ENCODE results near the gene PRDX3.
A peak's percentile ranks its signal among the peaks of the same experiment; 100 is the strongest.

Gene PRDX3

DNA sequence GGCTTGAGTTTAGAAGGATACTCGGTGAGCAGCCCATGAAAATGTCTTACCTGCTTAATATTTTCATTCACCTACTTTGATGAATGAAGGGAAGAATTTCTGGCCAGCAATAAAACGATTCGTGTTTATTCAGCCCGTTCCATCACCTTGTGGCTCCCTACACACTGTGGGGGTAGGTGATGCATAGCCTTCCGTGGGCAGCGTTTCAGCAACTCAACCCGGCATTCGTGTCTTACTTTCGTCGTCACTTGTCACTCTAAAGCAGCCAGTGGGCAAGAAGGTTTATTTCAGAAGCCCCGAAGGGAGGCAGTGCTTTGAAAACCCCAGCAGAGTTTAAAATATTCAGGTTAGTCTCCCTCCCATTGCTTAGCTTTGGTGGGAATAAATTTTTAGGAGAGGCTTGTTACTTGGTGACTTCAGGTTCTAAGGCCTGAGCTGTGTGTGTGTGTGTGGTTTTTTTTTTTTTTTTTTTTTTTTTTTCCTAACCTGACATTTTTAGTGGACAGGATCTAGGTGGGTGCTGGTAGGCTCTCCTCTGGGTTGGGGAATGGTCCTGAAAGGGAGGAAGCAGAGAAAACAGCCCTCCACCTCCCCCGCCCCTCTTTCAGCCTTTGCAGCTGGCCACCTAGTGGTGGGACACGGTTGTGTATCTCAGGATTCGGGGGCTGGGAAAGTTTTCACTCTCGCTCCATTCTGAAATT lies 30.6 kb upstream of the PRDX3 start:
- peak; percentile 82 for DNase-seq
- Mint-ChIP-seq H3K4me3 (peak overlapping the region; percentile 98), H3K4me1 (peaks cover 64% of the 10 kb centered on the region), H3K27me3 (ENCODE audit: low read depth, poor library complexity) (peaks cover 9% of the 10 kb centered on the region), H3K9me3 (no peaks in the 10 kb centered on the region), H3K27ac (peak overlapping the region; percentile 70), H3K36me3 (ENCODE audit: low read depth) (no peaks in the 10 kb centered on the region)
- TF ChIP-seq, protein P1, sequence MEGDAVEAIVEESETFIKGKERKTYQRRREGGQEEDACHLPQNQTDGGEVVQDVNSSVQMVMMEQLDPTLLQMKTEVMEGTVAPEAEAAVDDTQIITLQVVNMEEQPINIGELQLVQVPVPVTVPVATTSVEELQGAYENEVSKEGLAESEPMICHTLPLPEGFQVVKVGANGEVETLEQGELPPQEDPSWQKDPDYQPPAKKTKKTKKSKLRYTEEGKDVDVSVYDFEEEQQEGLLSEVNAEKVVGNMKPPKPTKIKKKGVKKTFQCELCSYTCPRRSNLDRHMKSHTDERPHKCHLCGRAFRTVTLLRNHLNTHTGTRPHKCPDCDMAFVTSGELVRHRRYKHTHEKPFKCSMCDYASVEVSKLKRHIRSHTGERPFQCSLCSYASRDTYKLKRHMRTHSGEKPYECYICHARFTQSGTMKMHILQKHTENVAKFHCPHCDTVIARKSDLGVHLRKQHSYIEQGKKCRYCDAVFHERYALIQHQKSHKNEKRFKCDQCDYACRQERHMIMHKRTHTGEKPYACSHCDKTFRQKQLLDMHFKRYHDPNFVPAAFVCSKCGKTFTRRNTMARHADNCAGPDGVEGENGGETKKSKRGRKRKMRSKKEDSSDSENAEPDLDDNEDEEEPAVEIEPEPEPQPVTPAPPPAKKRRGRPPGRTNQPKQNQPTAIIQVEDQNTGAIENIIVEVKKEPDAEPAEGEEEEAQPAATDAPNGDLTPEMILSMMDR (IDR thresholded peaks at IDR 0.05): peak; percentile 80

DNA sequence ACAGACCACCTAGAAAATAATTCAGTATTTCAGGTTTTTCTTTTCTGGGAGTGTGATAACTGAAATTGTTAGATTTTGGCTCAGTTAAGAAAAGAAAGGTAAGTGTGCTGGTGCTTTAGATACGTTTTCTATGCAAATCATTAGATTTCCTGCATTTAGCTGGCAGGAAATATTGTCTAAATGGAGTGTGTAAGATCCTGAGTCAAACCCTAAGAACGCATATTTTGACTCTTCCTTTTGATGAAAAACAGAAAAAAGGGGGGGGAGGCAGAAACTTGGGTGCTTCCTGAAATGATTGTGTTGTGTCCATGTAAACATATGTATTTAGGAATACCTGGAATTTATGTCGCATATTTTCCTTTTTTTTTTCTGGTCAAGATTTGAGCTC lies 29.9 kb upstream of the PRDX3 start:
- Mint-ChIP-seq H3K4me1 (peaks cover 61% of the 10 kb centered on the region), H3K4me3 (peak overlapping the region; percentile 98), H3K9me3 (no peaks in the 10 kb centered on the region), H3K36me3 (ENCODE audit: low read depth) (no peaks in the 10 kb centered on the region), H3K27me3 (ENCODE audit: low read depth, poor library complexity) (peaks cover 12% of the 10 kb centered on the region), H3K27ac (peak overlapping the region; percentile 70)
- DNase-seq: no peak
- TF ChIP-seq, protein P1 (IDR thresholded peaks at IDR 0.05): no peak

DNA sequence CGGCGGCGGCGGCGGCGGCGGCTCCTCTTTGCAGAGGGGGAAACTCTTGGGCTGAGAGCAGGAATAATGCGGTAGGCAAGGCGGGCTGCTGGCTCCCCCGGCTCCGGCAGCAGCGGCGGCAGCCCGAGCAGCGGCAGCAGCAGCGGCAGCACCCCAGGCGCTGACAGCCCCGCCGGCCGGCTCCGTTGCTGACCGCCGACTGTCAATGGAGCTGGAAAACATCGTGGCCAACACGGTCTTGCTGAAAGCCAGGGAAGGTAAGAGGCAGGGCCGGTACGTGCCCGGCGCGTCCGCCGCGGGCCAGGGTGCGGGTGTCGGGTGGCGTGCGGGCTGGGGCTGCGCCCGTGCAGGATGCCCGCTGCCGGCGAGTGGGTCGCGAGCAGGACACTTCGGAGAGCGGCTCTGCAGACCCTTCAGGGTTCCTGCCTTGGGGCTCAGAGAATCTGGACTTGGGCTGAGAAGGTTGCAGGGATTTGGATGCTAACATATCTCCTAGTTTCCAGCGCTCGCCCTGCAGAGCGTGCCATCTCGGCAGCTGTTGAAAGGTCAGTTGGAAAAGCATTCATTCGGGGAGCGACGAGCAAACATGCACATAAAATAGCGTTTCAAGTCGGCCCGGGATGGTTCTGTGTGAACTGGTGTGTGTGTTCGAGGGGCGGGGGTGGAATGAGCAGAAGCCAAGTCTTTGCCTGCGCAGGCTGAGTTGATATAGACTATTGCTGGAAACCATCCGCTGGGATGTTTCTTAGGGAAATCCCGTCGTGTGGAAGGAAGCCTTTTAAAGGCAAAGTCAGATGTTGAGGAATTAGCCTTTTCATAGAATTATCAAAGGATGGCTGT lies 29.3 kb upstream of the PRDX3 start:
- Mint-ChIP-seq H3K9me3 (no peaks in the 10 kb centered on the region), H3K4me3 (peak overlapping the region; percentile 98), H3K27me3 (ENCODE audit: low read depth, poor library complexity) (peaks cover 12% of the 10 kb centered on the region), H3K27ac (peak overlapping the region; percentile 81), H3K4me1 (peaks cover 61% of the 10 kb centered on the region), H3K36me3 (ENCODE audit: low read depth) (no peaks in the 10 kb centered on the region)
- TF ChIP-seq, protein P1 (IDR thresholded peaks at IDR 0.05): no peak
- DNase-seq: peak; percentile 67

DNA sequence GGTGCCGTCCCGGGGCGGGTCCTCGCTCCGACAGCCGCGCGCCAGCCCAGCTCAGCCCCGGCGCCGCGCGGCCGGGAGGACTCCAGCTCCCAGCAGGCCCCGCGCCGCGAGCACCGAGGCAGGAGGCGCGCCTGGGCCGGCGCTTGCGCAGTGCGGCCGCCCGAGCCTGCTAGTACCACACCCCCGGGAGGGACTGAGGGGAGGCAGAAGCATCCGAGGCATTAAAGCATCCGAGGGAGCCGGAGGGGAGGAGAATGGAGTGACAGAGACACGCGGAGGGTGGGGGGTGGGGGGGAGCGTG lies 28.7 kb upstream of the PRDX3 start, which contains the start of gene GRK5:
GRK5 (plus strand) TSS at position 206 of the 301 bp plus-strand sequence. CDS start 347 bp downstream, outside the sequence.
- peaks cover 59% of the 10 kb centered on the region for H3K4me1 Mint-ChIP-seq
- TF ChIP-seq, protein P1 (IDR thresholded peaks at IDR 0.05): no peak
- peak within 1 kb of the TSS; percentile 98 for H3K4me3 Mint-ChIP-seq
- peak; percentile 92 for DNase-seq
- H3K27me3 Mint-ChIP-seq (ENCODE audit: low read depth, poor library complexity): peaks cover 15% of the 10 kb centered on the region
- H3K27ac Mint-ChIP-seq: peak within 1 kb of the TSS; percentile 95
- no peaks in the 10 kb centered on the region for H3K36me3 Mint-ChIP-seq (ENCODE audit: low read depth)
- H3K9me3 Mint-ChIP-seq: no peaks in the 10 kb centered on the region

DNA sequence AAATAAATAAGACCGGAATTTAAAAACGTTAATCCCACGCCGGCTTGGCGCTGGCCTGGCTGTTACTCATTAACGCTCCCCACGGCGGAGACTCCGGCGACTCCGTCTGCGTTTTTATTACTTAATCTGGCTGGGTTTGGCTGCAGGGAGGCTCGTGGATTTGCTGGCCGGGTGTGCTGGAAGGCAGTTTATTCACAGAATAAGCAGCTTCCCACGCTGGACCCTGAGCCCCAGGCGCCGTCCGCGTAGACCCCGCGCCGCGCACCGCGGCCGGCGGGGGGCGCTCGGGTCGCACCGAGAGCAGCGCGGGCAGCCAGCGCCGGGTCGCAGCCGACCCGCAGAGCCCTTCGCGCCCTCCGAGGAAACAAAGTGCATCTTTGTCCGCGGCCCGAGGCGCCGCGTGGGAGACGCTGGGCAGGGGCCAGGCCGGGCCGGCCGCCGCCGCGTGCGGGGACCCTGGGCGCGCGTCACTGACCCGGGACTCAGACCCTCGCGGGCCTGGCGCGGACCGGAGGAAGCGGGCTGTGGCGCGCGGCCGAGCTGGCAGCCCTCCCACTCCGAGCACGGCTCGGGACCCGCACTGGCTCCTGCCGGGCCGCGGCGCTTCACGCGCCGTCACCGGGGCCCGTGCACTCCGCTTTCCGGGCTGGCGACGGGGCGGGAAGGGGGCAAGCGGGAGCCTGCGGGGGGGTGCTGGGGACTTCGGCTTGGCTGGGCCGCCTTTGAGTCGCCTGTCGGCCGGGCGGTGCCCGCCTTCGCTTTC lies 28.2 kb upstream of the PRDX3 start:
- Mint-ChIP-seq H3K4me3 (peak overlapping the region; percentile 85), H3K4me1 (peaks cover 54% of the 10 kb centered on the region)

More for the DNA sequence above, 28.2 kb upstream of the PRDX3 start:
- peaks cover 15% of the 10 kb centered on the region for H3K27me3 Mint-ChIP-seq (ENCODE audit: low read depth, poor library complexity)
- peak overlapping the region; percentile 95 for H3K27ac Mint-ChIP-seq
- H3K36me3 Mint-ChIP-seq (ENCODE audit: low read depth): no peaks in the 10 kb centered on the region
- no peaks in the 10 kb centered on the region for H3K9me3 Mint-ChIP-seq
- TF ChIP-seq, protein P1 (IDR thresholded peaks at IDR 0.05): no peak
- peak; percentile 78 for DNase-seq
